ENCODE measurements around the gene SPATC1L.
A peak's percentile ranks its signal among the peaks of the same experiment; 100 is the strongest.

SPATC1L gene

DNA sequence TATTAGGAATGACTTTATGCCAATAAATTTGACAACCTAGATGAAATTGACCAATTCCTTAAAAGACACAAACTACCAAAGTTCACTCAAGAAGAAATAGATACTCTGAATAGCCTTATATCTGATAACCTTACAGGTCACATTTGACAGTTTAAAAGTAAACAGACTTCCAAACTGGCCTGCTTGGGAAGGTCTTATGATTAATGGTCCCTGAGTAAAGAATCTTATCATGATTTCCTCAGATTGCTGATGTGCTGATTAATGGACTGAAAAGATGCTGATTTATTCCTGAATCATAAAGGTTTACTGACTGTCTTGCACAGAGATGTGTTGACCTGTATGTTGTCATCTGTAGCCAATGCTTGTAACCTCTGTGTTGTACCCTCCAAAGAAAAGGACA lies 19.2 kb downstream of the SPATC1L start:
- DNase-seq (ENCODE audit: low read depth in 2 of 3, low spot score in 1 of 3), result no peak

DNA sequence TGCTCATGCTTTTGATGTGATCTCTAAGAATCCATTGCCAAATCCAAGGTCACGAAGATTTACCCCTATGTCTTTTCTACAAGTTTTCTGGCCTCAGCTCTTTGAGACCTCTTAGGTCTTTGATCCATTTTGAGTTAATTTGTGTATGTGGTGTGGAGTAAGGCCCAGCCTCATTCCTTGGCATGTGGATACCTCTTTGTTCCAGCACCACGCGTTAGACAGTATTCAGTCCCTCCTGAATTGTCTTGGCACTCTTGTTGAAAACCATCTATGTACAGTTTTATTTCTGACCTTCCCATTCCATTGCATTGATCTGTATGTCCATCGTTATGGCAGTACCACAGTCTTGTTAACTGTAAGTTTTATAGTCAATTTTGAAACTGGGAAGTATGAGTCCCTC lies 20.9 kb downstream of the SPATC1L start:
- no peak for DNase-seq (ENCODE audit: low read depth in 2 of 3, low spot score in 1 of 3)

DNA sequence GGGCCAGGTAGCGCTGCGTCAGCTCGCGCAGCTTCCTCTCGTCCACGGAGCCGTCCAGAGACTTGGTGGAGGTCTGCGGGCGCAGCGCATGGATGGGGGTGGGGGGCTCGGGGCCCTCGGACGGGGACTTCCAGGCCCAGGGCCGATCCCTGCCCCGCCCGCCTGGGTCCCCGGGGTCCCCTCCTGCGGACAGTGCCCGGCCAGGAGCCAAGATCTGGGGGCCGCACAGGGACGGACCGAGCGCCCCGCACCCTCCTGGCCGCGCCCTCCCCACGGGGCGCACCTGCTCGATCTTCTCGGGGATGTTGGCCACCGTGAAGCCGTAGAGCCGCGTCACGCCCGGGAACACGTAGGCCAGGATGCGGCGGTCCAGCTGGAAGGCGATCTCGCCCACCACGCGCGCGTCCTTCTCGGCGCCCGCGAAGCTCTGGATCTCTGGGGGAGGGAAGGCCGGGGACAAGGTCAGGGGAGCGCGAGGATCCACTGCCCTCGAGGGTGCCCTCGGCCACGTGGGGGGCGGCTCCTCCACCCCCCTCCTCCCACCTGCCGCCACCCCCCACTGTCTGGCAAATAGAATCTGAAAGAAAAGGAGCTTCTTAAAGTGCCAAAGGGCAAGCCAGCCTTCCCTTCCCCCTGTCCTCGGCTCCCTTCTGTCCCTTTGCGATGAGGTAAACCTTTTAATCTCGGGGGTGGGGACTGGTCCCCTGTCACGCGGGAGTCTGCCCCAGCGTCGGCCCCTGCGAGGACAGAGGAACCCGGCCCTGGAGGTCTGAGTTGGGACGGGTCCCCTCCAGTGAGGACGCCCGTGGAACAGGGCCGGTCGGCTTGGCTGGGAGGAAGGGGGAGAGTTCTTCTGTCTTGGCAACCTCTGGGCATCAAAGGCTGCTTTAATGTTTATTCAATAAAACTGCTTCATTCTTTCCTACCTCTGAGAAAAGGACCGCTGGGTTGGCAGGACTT lies 22.3 kb downstream of the SPATC1L start:
- DNase-seq (ENCODE audit: low read depth in 2 of 3, low spot score in 1 of 3), result no peak

DNA sequence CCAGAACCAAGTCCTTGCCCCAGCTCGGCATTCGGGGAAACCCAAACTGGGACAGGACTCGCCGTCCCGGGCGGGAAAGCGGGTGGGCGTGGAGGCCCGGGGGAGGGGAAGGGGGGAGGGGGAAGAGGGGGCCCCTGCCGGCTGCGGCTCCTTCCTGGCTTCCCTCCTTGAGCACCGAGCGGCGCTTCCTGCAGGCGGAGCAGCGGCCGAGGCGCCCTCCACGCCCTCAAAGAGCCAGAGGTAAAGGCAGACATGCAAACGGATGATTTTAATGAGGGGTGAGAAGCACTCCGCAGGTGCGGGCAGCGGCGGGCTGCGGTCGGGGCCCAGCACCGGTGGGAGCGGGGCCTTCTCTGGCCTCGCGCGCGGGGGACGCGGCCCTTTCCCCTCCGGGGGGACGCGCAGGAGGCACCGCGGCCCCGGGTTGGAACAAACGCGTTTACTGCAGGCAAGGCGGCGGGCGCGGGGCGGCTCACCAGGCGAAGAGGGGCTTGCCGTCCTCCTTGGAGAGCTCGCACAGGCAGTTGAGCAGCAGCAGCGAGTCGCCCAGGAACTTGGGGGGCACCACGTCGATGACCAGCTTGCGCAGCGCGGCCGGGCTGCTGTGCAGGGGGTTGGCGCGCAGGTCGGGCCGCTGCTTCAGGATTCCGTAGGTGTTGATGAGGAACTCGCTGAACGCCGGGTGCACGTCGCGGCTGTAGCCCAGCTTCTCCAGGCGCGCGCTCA lies 23.2 kb downstream of the SPATC1L start:
- no peak for DNase-seq (ENCODE audit: low read depth in 2 of 3, low spot score in 1 of 3)

DNA sequence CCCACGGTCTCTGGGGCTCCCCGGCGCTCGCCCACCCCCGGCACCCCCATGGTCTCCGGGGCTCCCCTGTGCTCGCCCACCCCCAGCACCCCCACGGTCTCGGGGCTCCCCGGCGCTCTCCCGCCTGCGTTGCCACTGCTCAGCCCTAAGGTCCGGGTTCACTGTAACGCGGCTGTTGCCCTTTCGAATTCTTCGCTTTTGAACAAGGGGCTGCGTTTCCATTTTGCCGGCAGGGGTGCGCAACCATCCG lies 23.7 kb downstream of the SPATC1L start:
- DNase-seq (ENCODE audit: low read depth in 2 of 3, low spot score in 1 of 3), result no peak

DNA sequence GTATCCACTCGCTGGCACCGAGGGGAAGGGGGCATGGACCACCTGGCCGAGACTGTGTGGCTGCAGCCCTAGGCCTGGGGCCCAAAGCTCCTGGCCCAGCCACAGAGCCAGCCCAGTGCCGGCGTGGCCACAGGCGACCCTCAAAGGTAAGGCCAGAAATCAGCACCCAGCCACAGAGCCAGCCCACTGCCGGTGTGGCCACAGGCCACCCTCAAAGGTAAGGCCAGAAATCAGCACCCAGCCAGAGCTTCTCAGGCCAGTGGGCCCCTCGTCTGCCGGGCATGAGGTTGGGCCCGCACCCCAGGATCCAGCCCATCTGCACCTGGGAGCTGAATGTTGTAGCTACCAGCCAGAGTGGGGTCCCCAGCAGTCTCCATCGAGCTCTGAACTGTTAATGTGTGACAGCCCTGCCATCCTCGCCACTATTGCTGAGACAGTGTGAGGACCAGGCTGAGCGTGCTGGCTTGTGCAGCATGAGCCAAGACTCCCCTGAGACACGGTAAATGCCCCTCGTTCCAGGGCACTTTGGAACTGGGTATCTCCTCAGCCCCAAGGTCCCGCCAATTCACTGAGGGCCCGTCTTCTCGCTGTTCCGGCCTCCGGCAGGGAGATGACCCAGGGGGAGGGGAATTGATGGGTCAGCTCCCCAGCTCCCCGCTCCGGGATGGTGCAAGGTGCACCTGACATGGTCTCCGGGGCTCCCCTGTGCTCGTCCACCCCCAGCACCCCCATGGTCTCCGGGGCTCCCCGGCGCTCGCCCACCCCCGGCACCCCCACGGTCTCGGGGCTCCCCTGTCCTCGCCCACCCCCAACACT lies 24.2 kb downstream of the SPATC1L start:
- DNase-seq (ENCODE audit: low read depth in 2 of 3, low spot score in 1 of 3), result no peak

DNA sequence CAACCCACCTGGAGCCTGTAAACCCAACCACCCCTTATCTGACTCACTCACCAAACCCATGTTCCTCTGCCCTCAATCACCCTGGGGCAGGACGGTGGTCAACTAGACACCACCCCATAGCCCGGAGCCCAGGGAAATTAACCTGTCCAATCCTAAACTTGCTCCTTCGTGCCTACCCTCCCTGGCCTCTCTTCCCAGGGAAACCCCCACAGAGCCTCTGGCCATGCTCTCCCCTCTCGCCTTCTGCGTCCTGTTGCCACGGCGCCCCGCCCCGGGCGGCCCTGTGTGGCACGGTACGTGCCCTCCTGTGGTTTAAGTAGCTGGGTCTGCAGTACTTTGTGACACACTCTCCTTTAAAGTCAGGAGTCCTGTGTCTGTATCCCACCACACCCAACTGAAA lies 24.9 kb downstream of the SPATC1L start:
- no peak for DNase-seq (ENCODE audit: low read depth in 2 of 3, low spot score in 1 of 3)

DNA sequence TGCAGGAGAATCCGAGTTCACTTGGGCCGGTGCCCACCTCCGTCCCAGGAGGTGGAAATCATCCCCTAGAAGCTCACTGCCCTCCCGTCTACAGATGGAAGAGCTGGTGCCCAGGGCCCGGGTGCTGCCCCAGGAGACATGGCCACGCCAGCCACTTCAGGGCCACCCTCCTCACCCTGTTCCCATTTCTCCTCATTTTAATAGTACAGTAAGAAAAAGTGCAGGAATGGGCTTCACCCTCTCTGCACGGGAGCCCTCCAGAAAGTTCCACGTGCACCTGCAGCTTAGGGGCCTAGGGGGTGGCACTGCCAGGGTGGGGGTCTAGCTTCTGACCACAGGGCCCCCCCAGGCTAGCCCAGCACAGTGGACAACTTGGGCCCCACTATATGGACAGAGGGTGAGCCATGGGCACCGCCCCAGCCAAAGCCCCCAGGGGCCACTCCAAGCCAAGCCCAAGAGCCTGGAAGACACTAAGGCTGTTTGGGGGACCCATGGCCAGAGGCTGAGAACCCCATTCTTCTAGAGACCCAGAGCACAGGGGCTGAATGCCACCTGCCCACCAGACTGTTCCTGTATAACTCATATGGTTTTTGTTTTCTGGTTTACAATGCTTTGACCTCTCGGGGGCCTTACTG lies 25.5 kb downstream of the SPATC1L start:
- DNase-seq (ENCODE audit: low read depth in 2 of 3, low spot score in 1 of 3), result no peak

DNA sequence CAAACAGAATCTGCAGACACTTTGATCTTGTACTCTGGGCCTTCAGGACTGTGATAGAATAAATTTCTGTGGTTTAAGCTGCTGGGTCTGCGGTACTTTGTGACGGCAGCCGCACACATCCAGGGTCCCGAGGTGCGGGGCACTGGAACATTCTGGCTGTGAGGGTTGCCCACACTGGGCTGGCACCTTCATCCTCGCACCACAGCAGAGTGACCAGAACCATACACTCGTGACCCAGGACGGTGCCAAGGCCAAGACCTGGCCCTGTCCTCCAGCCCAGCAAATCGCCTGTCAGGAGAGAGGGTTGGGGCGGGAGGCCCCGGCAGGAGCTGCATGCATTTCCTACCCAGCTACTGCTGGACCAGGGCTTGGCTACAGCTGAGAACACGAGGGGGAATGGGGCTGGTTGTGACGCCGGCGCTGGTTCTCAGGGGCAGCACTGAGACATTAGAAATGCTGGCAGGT lies 26.2 kb downstream of the SPATC1L start:
- no peak for DNase-seq (ENCODE audit: low read depth in 2 of 3, low spot score in 1 of 3)

DNA sequence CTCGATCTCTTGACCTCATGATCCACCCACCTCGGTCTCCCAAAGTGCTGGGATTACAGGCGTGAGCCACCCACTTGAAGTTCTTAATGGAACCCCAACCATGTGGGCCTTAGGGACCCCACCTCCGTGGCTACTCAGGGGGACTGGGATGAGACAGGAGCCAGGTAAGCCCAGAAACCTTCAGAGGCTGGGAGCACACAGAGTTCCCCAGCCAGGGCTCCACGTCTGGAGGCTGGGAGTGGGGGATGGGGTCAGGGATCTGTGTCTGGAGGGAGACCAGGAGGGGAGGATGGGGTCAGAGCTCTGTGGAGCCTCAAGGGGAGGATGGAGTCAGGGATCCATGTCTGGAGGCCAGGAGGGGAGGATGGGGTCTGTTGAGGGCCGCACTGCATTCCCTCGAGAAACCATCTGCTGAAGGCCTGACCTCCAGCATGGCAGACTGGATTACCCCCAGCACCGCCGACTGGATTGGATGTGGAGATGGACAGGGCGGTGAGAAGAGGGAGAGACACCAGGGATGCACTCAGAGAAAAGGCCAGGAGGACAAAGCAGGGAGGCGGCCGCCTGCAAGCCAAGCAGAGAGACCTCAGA lies 26.8 kb downstream of the SPATC1L start:
- no peak for DNase-seq (ENCODE audit: low read depth in 2 of 3, low spot score in 1 of 3)

DNA sequence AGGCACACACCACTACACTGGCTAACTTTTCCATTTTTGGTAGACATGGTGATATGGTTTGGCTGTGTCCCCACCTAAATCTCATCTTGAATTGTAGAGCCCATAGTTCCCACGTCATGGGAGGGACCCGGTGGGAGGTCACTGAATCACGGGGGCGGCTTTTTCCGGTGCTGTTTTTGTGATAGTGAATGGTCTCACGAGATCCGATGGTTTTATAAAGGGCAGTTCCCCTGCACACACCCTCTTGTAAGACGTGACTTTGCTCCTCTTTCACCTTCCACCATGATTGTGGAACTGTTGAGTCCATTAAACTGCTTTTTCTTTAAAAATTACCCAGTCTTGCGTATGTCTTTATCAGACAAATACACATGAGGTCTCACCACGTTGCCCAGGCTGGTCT lies 27.6 kb downstream of the SPATC1L start:
- DNase-seq (ENCODE audit: low read depth in 2 of 3, low spot score in 1 of 3), result no peak

DNA sequence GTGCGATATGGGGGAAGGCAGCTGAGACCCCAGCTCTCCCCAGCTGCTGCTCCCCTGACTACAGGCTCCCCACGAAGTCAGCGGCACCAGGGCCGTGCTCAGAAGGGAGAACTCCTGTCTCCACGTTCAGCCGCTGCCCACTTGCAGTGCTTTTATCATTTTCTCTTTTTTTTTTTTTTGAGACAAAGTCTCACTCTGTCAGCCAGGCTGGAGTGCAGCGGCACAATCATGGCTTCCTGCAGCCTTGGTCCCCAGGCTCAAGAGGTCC lies 27.9 kb downstream of the SPATC1L start:
- no peak for DNase-seq (ENCODE audit: low read depth in 2 of 3, low spot score in 1 of 3)

DNA sequence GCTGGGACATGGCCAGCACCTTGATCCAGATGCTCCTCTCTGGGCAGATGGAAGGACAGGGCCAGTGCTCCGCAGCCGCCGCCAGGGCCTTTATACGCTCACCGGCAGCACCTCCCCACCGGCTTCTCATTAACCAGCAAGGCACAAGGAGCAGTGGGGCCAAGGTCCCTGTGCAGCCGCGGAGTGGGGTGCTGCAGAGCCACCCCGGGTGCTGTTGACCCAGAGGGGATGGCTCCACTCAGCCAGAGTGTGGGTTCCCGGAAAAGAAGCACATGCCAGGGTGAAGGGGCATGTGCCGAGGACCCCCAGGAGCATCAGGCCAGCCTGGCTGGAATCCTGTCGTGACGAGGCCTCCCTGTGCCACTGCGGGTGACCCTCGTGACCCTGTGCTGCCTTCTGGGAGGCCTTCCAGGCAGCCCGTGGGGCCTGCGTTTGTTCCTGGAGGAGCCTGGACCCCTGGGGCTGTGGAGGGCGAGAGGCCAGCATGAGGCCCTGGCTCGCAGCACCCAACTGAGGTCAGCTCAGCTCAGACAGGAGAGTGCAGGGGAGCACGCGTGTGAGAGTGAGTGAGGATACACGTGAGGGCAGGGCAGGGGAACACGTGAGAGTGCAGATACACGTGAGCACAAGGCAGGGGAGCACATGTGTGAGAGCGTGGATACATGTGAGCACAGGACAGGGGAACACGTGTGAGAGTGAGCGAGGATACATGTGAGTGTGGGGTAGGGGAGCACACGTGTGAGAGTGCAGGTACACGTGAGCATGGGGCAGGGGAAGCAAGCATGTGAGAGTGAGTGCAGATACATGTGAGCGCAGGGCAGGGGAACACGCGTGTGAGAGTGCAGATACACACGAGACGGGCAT lies 28.5 kb downstream of the SPATC1L start, which contains the start of gene FTCD:
TSS of gene FTCD (minus strand) at position 66 of the 864 bp plus-strand sequence. CDS start at position 10, 56 bp downstream.
- DNase-seq (ENCODE audit: low read depth in 2 of 3, low spot score in 1 of 3), result no peak

DNA sequence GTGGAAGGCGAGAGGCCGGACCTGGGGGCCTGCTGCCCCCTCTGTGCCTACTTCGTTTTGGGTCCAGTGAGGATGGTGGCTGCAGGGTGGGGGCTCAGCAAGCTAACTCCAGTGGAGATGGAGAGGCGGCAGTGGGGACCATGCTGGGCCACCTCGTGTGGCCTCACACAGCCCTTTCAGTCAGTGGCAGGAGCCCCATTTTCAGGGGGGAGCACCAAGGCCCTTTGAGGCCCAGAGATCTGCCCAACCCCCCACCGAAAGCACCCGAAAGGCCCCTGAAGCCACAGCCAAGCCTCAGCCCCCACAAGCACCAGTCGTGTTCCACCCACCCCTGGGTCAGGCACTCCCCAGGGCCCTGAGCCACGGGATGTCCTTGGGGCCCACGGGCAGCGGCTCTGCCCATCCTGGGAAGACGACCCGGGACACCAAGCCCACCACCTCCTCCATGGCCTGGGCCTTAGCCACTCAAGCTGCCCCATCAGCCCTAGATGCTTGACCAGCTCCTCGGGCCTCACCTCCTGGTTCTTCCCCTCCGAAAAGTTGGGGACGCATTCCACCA lies 29.2 kb downstream of the SPATC1L start:
- no peak for DNase-seq (ENCODE audit: low read depth in 2 of 3, low spot score in 1 of 3)

DNA sequence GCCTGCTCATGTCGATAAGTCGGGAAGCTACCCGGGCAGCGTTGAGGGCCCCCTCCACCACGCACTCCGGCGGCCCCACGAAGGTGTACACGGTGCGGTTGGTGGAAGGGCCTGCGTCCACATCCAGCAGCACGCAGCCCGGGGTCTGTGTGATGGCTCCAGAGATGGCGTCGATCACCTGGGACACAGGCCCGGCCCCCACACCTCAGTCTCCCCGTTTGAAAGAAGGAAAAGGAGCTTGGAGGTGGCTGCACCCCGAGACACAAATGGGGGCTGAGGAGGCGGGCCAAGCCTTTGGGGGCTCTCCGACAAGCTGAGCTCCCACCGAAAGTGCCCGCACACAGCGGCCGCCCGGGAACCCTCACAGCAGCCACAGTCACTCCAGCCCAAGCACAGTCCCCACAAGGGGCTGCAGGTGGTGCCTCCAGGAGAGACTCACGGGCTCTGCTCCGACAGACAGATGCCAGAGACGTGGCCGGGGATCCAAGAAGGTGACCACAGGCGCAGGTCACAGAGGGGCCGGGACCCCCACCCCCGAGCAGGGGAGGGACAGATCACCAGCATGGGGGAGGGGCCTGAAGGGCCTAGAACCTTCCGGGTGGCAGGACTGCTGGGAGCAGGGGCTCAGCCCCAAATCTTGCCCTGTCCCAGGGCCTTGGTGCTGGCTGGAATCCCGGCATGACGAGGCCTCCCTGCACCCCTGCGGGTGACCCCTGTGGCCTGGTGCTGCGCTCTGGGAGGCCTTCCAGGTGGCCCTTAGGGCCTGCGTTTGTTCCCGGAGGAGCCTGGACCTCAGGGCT lies 29.9 kb downstream of the SPATC1L start:
- DNase-seq (ENCODE audit: low read depth in 2 of 3, low spot score in 1 of 3), result no peak

DNA sequence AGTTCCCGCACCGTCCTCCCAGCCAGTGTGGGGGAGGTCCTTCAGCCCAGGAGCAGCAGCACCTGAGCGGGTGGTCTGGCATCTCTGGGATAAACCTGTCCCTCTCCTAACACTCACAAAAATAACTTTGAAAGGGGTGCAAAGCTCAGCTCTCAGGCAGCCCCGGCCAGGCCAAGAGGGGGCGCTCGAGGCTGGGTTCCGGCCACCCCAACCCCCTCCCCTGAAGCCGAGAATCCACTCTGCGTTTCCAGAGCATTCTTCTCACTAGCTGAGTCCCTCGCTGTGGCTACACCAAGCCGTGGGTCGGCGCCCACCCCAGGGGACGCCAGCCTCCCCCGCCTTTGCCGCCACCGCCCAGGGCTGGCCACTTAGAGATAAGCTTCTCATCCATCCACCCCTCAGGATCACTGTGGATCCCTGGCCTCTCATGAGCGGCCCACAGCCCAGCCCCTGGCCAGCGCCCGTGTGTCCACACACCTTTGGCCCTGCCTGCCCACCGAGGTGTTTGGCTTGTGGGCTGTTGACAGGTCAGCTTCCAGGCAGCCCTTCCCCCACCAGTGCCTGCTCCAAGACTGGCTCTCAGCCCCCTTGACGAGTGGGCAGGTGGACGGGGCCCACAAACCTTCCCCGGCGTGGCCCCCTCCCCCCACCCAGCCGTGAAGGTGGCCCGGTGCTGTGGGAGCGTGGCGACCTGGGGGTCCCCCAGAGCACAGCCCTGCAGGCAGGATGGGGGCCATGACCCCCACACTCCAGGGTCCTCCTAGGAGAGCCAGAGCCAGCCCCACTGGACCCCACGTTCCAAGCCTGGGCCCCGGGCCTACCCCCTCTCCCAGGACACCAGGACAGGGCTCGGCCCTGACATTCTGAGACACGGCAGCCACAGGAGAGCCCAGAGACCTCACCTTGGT lies 30.8 kb downstream of the SPATC1L start:
- DNase-seq (ENCODE audit: low read depth in 2 of 3, low spot score in 1 of 3), result peak in 2 of 3 donors; percentile 17 to 37

DNA sequence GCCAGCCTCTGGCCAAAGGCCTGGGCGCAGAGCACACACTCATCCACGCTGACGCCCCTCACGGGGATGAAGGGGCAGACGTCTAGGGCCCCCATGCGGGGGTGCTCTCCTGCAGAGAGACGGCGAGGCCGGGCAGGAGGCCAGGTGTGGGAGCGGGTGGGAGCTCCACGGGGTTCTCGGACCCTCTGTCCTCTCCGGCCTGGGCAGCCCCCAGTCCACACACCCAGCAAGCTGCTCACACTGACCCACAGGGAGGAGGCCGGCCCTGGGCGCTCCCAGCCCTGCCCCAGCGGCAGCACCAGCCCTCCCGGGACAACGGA lies 31.4 kb downstream of the SPATC1L start:
- no peak for DNase-seq (ENCODE audit: low read depth in 2 of 3, low spot score in 1 of 3)

Measured in stimulated activated CD4-positive, alpha-beta T cell treated with anti-CD3 and anti-CD28 coated beads, Interleukin-12 subunit alpha, Interleukin-12 subunit beta, amount 100 ng/mL, for 48 hours (primary cell).